ENCODE data around the gene NR6A1. TPM values are rescaled to one million over a fixed set of nuclear protein-coding genes. Genes with fewer than 3 reads are reported as not detected.

The NR6A1 gene
- total RNA-seq, 2 experiments from 2014 or later: 17.5 to 23.0 TPM

- Histone ChIP-seq H3K27ac (ENCODE audit: low read depth, low read length, poor library complexity, severe bottlenecking) (no peak overlapping the region), H3K36me3 (ENCODE audit: insufficient read depth, low read length) (no peaks in the 10 kb centered on the region), H4K20me1 (ENCODE audit: insufficient read depth, low read length) (no peaks in the 10 kb centered on the region), H3K9me2 (ENCODE audit: insufficient read depth, low read length) (no peaks in the 10 kb centered on the region), H3K4me3 (ENCODE audit: low read depth, low read length, poor library complexity, severe bottlenecking) (no peak overlapping the region), H3K4me2 (ENCODE audit: low read length) (no peak overlapping the region), H3K79me2 (ENCODE audit: insufficient read depth, low read depth, low read length) (no peaks in the 10 kb centered on the region), H3K4me1 (ENCODE audit: insufficient read depth, low read length, poor library complexity, severe bottlenecking) (no peaks in the 10 kb centered on the region), H2AFZ (ENCODE audit: low read length) (no peak overlapping the region), H3K9me3 (ENCODE audit: low read length) (no peaks in the 10 kb centered on the region)
- no peak for DNase-seq (ENCODE audit: low spot score)
- intact Hi-C loops (cut with micrococcal nuclease; ENCODE audit: unreplicated experiment): no loop called here
- CTCF ChIA-PET (ENCODE audit: unreplicated experiment): no interaction called here
- no TSS peak for BruUV-seq (replicated peaks)
- POLR2A ChIA-PET: interaction anchor here (0.7 kb wide), 1 partner anchor 55 kb away, joined by 3 read pairs; no protein-coding TSS in a partner anchor
- TF ChIP-seq EZH2phosphoT487 (IDR thresholded peaks at IDR 0.05; ENCODE audit: borderline replicate concordance, low read depth, low read length) (no peak), CTCF (conservative IDR thresholded peaks at IDR 0.05; ENCODE audit: low read length) (no peak)
These were observed 173.1 kb downstream of the NR6A1 start for GRCh38 chr9:124598048-124598447.

DNA sequence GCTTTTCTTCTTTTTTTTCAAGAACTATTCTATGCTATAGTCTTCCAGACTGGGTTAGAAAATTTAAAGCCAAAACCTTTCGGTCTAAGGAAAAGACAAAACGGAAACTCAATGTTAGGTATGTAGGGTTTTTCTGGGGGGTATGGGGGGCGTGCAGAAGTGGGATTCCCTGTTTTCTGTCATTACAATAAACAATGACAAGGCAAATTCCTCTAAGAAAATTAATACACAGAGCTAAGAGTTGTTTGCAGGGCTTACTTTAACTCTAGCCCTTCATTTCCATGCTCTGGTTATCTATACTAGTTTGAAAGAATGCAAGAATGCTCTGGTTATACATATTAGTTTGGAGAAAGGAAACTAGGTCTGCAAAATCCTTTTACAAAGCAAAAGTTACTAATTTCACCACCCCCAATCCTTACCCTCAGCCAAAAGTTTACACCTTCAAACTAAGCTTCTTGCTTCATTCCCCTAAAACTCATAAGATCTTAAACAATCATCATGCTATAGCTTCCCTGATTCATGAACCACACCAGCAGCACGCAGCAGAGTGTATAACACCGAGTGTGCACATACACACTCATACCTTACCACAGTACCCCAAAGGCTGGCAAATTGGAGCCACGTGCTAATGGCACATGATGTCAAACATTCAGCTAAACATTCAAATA, 174.8 kb downstream of the NR6A1 start:
- intact Hi-C loops (cut with micrococcal nuclease; ENCODE audit: unreplicated experiment): no loop called here
- no peak for TF ChIP-seq CTCF (conservative IDR thresholded peaks at IDR 0.05; ENCODE audit: low read length)
- Histone ChIP-seq H3K9me3 (ENCODE audit: low read length) (no peaks in the 10 kb centered on the region), H3K9me2 (ENCODE audit: insufficient read depth, low read length) (no peaks in the 10 kb centered on the region), H3K36me3 (ENCODE audit: insufficient read depth, low read length) (no peaks in the 10 kb centered on the region), H3K4me1 (ENCODE audit: insufficient read depth, low read length, poor library complexity, severe bottlenecking) (no peaks in the 10 kb centered on the region), H2AFZ (ENCODE audit: low read length) (no peak overlapping the region), H3K27ac (ENCODE audit: low read depth, low read length, poor library complexity, severe bottlenecking) (no peak overlapping the region), H4K20me1 (ENCODE audit: insufficient read depth, low read length) (no peaks in the 10 kb centered on the region), H3K4me2 (ENCODE audit: low read length) (no peak overlapping the region), H3K4me3 (ENCODE audit: low read depth, low read length, poor library complexity, severe bottlenecking) (no peak overlapping the region), H3K79me2 (ENCODE audit: insufficient read depth, low read depth, low read length) (no peaks in the 10 kb centered on the region)
- CTCF ChIA-PET (ENCODE audit: unreplicated experiment): no interaction called here
- DNase-seq (ENCODE audit: low spot score): no peak
- BruUV-seq (replicated peaks): no TSS peak
- POLR2A ChIA-PET: interaction anchor here (0.6 to 1.2 kb wide), 6 partner anchors 12 to 1216 kb away, joined by 3 to 4 read pairs (median 3); no protein-coding TSS in a partner anchor

DNA sequence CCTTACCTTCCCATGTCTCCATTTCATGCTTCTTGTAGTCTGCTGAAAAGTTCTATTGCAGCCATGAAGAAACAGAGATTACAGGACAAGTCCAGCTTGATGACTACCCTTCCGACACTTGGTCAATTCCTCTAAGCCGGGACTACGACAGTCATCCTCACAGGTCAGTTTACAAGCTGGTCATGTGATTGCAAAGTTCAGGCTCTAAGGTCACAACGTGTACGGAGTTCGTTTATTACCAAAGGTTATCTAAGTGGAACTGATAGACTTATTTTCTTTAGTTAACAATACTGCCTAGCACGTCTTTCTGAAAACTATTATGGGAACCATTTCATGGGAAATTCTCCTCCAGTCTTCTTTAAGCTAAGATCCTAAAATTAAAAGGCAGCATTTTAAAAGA, 175.4 kb downstream of the NR6A1 start:
- Histone ChIP-seq H3K4me3 (ENCODE audit: low read depth, low read length, poor library complexity, severe bottlenecking) (no peak overlapping the region), H3K9me2 (ENCODE audit: insufficient read depth, low read length) (no peaks in the 10 kb centered on the region), H3K4me2 (ENCODE audit: low read length) (no peak overlapping the region), H3K79me2 (ENCODE audit: insufficient read depth, low read depth, low read length) (no peaks in the 10 kb centered on the region), H3K4me1 (ENCODE audit: insufficient read depth, low read length, poor library complexity, severe bottlenecking) (no peaks in the 10 kb centered on the region), H3K36me3 (ENCODE audit: insufficient read depth, low read length) (no peaks in the 10 kb centered on the region), H3K9me3 (ENCODE audit: low read length) (no peaks in the 10 kb centered on the region), H3K27ac (ENCODE audit: low read depth, low read length, poor library complexity, severe bottlenecking) (no peak overlapping the region), H2AFZ (ENCODE audit: low read length) (no peak overlapping the region), H4K20me1 (ENCODE audit: insufficient read depth, low read length) (no peaks in the 10 kb centered on the region)
- no TSS peak for BruUV-seq (replicated peaks)
- CTCF ChIA-PET (ENCODE audit: unreplicated experiment): no interaction called here
- intact Hi-C loops (cut with micrococcal nuclease; ENCODE audit: unreplicated experiment): no loop called here
- TF ChIP-seq CTCF (conservative IDR thresholded peaks at IDR 0.05; ENCODE audit: low read length): no peak
- no peak for TF ChIP-seq EZH2phosphoT487 (IDR thresholded peaks at IDR 0.05; ENCODE audit: borderline replicate concordance, low read depth, low read length)
- POLR2A ChIA-PET: interaction anchor here (1.1 to 1.2 kb wide), 2 partner anchors 18 to 40 kb away, joined by 3 to 4 read pairs; no protein-coding TSS in a partner anchor
- no peak for DNase-seq (ENCODE audit: low spot score)
